Erythroblast (primary cell): ENCODE results near the gene LY6G5B.

Source experiments
- GATA1 ChIP-seq: IDR thresholded peaks from 2 replicates; pipeline ENCODE4 v1.6.1; 2011; ENCODE audit warnings: low read depth, mild to moderate bottlenecking, control low read depth, low read length, moderate library complexity
- POLR2A ChIP-seq: IDR thresholded peaks from 2 replicates; pipeline ENCODE4 v1.6.1; 2011; ENCODE audit warnings: mild to moderate bottlenecking, low read length

DNA sequence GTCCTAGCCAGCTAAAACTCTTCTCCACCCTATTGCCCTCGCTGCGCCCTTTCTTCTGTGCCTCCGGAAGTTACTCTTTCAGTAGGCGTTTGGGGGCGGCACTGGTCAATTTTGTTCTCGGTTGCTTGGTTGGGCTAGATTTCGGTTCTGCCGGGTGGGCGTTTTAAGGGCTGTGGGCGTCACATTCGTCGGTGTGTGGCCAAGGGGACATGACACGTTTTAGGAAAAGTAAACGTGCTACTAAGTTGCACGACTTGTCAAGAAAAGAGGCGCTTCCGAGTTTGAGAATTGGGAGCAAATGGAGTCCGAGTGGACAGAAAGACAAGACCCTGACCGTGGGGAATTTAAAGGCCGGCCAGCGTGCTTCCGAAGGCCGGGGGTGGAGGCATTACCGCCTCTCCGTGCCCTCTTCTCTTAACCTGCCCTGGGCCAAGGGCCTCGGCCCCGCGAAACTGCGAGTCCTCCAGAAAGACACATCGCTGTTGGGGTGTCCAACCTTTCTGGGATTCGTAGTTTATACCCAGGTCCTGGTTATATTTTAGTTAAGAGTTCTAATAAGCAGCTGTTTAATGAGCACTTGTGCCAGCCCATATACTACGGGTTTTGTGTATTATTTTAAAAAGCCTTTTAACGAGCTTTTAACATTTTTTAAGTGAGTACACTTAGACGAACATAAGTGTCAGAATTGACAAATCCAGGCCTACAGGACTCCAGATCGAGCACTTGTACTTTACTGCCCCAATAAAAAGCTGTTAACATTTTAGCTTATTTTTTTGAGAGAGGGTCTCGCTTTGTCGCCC lies 16.7 kb upstream of the LY6G5B start:
- TF ChIP-seq POLR2A = peak; percentile 52
- no peak for TF ChIP-seq GATA1
